HL-60 (cell line): ENCODE data around the gene SLC7A1.

Source experiments
- DNase-seq, 2 experiments: peaks; one replicate each; pipeline ENCODE4 v3.0.0-alpha.2; 2010 to 2020; ENCODE audit warnings: low read depth in 1 of 2, low spot score in 1 of 2
- H3K27ac ChIP-seq: fragments of 250-450 bp; sonication (Bioruptor Pico); replicated peaks from 2 replicates; pipeline ENCODE4 v1.5.1; 2020; ENCODE audit warnings: mild to moderate bottlenecking, moderate library complexity
- H3K27me3 ChIP-seq: fragments of 250-450 bp; sonication (Bioruptor Pico); 2 replicates; pipeline ENCODE4 v1.5.1; 2021; ENCODE audit warnings: mild to moderate bottlenecking, moderate library complexity; ENCODE audit not compliant: insufficient read depth, poor library complexity, severe bottlenecking
- H3K4me3 ChIP-seq: replicated peaks from 2 replicates; pipeline ENCODE4 v1.5.1; 2011; ENCODE audit warnings: mild to moderate bottlenecking, control low read depth, low read length; ENCODE audit not compliant: insufficient read depth
- CTCF ChIP-seq: IDR thresholded peaks from one replicate; pipeline ENCODE4 v1.5.1; 2011; ENCODE audit warnings: low read length, control low read depth, inconsistent platforms; ENCODE audit not compliant: insufficient read depth
- GABPA ChIP-seq: IDR thresholded peaks from 2 replicates; pipeline ENCODE4 v1.6.1; 2012; ENCODE audit warnings: low read depth
- POLR2AphosphoS5 ChIP-seq: IDR thresholded peaks from 2 replicates; pipeline ENCODE4 v1.6.1; 2012; ENCODE audit warnings: low read depth
- REST ChIP-seq: IDR thresholded peaks from 2 replicates; pipeline ENCODE4 v1.6.1; 2012; ENCODE audit warnings: low read depth; ENCODE audit not compliant: insufficient replicate concordance
- SPI1 ChIP-seq: IDR thresholded peaks from 2 replicates; pipeline ENCODE4 v1.6.1; 2012; ENCODE audit warnings: low read depth, mild to moderate bottlenecking, borderline replicate concordance

Gene SLC7A1

GRCh38 chr13:29516880-29517279 is 78.6 kb downstream of the SLC7A1 start:
- Histone ChIP-seq H3K4me3 (no peak overlapping the region), H3K27me3 (no peaks in the 10 kb centered on the region), H3K27ac (no peak overlapping the region)
- DNase-seq = no peak
- TF ChIP-seq CTCF (no peak), GABPA (no peak), SPI1 (no peak), REST (no peak), POLR2AphosphoS5 (no peak)

GRCh38 chr13:29516012-29516411 is 79.5 kb downstream of the SLC7A1 start:
- TF ChIP-seq POLR2AphosphoS5 (no peak), CTCF (no peak)
- no peaks in the 10 kb centered on the region for H3K27me3 ChIP-seq
- H3K4me3 ChIP-seq = no peak overlapping the region
- no peak for DNase-seq
- H3K27ac ChIP-seq = no peak overlapping the region

GRCh38 chr13:29515372-29515771 is 80.1 kb downstream of the SLC7A1 start:
- H3K4me3 ChIP-seq = no peak overlapping the region

More at GRCh38 chr13:29515372-29515771, 80.1 kb downstream of the SLC7A1 start:
- no peak for TF ChIP-seq POLR2AphosphoS5
- TF ChIP-seq GABPA = no peak
- no peak for TF ChIP-seq REST
- TF ChIP-seq CTCF = no peak
- no peak for TF ChIP-seq SPI1
- H3K27me3 ChIP-seq = no peaks in the 10 kb centered on the region
- no peak for DNase-seq
- H3K27ac ChIP-seq = no peak overlapping the region
